HuH-7.5 (cell line): ENCODE results near the gene CHRM3.

Experiments used
- DNase-seq: peaks from one replicate; pipeline ENCODE4 v3.0.0; 2011; ENCODE audit warnings: low spot score

CHRM3 gene

DNA sequence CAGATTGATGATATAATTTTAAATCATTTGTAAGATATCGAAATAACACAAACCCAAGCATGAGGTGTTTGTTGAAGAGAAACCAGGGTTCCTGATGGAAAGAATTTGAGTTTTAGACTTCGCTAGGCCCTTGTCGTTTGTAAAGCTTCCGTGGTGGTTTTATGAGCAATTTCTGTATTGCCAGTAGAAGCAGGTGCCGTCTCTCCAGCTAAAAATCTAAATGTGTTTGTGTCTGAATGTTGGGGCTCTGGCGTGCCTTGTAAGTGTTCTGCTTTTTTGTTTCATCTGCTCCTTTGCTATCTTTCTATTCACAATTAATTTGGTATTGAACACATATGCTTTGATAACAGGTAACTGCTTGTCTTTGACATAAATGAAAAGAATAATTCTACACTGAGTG lies 27.5 kb downstream of the CHRM3 start:
- no peak for DNase-seq

GRCh38 chr1:239417221-239417620 lies 30.9 kb downstream of the CHRM3 start:
- no peak for DNase-seq

GRCh38 chr1:239417986-239418640 lies 31.7 kb downstream of the CHRM3 start:
- no peak for DNase-seq

GRCh38 chr1:239418681-239419080 lies 32.3 kb downstream of the CHRM3 start:
- no peak for DNase-seq

DNA sequence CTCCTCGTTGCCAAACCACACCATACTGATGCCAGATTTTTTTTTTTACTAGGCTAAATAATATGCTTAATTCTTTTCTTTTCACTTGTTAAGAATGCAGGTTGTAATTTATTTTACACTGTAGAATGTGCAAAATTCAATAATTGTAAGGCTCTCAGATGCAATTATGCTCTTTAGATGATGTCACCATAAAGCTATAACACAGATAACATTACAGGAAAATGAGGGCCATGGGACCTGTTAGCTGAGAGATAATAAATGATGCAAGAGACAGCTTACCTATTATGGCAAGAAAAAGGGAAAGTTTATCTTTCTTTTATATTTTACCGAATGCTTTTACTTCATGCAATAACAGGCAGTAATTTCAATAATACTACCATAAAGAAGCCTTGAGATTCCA lies 35.4 kb downstream of the CHRM3 start:
- DNase-seq: no peak

DNA sequence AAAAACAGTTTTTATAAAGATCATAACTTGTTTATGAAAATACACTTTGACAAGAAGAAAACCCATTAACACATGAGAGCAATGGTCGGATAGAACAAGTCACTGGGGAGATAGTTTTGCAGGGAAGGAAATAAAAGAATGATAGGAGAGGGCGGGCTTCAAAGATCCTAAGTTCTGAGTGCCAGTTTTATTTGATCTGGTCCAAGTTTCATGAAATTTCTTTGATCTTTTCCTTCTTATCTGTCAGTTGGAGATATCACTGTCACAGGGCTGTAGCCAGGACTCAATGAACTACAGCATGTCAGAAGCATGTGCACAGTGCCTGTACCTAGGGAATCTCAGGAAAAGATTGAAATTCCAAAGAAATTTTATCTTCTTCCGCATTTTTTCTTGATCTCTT lies 36.5 kb downstream of the CHRM3 start:
- no peak for DNase-seq

DNA sequence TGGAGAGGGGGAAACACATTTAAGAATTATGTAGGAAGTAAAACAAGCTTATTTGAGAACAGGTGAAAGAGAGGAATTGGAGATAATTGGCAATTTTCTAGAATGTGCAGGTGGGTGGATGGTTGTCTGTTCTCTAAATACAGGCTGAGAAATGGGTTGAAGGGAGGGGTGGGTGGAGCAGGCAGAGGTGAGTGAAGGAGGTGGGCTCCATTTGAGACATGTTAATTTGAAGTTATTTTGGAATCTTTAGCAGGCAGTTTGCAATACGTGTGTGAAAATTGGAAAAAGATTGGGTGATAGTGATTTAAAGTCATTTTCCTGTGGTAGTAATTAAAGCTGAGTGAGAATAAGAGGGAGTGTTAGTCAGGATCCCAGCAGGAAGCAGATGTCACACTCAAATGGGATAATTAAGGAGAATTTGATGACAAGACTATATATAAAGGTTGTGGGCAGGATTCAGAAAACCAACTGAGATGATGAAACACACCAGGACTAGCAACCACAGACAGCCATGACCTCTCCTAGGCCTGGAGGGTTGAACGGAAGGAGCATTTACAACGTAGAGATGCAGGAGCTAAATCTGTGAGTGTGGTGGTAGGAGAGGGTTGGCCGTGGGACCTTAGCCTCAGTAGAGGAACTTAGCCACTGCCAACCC lies 40.6 kb downstream of the CHRM3 start:
- DNase-seq: no peak

- DNase-seq: no peak
Observed at GRCh38 chr1:239427712-239428111, 41.3 kb downstream of the CHRM3 start.

DNA sequence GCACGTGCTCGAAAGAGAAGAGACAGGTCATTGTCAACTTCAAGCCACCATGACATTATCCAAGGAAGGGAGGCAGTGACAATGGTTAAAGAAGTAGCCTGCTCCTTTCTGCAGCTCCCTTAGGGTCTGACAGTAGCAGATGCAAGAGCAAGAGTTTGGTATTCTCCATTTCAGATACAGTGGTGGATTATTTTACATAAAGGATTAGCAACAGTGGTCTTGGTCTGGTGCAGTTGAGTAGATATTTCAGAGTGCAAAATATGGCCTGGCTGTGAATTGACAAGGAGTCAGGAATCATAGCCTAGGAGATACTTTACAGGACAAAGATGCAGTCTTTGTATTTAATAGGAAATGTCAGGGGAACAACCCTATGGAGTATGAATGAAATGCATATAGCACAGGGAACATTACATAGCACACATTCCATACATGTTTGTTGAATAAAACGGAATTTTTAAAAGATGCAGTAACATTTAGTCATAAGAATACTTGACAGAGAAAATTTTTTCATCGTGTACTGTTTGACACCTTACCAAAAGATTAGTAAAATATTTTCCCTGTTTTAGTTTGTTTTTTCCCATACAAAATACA lies 41.8 kb downstream of the CHRM3 start:
- no peak for DNase-seq

GRCh38 chr1:239429163-239429562 lies 42.8 kb downstream of the CHRM3 start:
- DNase-seq: no peak

DNA sequence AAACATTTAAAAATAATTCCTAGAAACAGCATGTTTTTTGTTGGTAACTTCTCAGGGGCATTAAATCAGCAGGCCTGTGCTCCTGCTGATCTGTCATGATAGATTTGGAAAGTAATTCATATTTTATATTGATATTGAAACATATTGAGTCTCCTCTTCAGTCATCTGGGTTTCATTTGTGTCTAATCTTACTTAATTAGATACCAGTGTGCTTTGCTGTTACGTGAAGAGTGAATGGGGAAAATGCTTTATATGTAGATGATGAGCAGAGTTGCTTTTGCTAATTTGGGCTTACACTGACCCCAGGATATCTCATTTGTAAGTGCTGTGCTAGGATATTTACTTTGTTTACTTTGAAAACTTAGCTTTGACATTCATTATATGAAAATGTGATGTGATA lies 45.9 kb downstream of the CHRM3 start:
- no peak for DNase-seq

GRCh38 chr1:239434181-239434580 lies 47.8 kb downstream of the CHRM3 start:
- no peak for DNase-seq
